ENCODE measurements around the gene OR5AR1. TPM values are rescaled to one million over a fixed set of nuclear protein-coding genes. Genes with fewer than 3 reads are reported as not detected.

Gene OR5AR1
- total RNA-seq: not detected in 2 replicates

DNA sequence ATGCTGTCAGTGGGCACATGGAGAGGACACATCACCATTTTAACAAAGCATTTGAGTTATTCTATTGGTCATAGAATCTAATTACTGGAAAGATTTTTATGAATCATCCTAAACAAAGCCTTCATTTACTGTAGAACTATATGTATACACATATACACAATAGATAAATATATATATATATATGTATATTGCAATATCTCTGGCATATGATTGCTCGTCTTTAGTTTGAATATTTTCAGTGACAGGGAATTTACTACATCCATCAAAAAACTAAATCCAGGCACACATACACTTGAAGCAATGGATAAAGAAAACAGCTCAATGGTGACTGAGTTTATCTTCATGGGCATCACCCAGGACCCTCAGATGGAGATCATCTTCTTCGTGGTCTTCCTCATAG, at the start of gene OR5AR1:
TSS of gene OR5AR1 (plus strand) at position 301 of the 400 bp plus-strand sequence. CDS start at position 301, 0 bp downstream.

DNA sequence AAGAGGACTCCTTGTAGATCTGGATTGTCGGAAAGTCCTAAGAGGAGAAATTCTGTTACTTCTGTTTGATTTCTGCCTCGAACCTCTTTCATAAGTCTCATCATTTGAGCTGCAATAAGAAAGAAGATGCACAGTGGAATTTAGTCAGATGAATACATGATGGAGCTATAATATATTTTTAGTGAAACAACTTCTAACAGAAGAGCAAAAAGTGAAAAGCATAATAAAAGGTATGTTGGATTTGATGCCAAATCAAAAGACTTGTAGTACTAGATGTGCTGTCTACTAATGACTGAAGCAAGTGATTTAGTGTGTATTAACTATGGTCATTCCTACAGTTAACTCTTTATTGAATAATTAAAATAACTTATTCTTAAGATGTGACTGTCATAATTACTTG, 21.1 kb upstream of the OR5AR1 start, which contains the start of gene OR5AP2:
TSS of gene OR5AP2 (minus strand) at position 101 of the 400 bp plus-strand sequence. CDS start at position 101, 0 bp downstream.

DNA sequence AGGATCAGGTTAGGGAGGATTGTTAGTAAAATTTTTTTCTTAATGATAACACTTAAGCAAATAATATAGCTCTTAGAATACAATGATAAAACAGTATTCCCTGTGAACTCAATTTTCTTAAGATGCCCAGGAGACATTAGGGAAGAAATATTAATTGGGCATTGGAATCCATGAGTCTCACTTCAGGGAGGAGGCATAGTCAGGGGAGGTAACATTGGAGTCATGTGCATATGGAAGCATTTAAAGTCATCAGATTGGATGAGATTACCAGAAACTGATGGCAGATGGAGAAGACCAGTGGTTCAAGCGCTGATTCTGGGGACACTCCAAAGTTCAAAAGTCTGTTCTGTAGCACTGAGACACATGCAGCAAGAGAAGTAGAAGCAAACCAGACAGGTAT, 35.3 kb downstream of the OR5AR1 start, which contains the start of gene OR9G1:
TSS of gene OR9G1 (plus strand) at position 301 of the 400 bp plus-strand sequence. CDS start 1,293 bp downstream, outside the sequence.

Other genes with a start within 250 kb of the OR5AR1 start
- gene OR5M3, start 190.3 kb upstream of the OR5AR1 start, total RNA-seq: not detected in 2 replicates
- not detected in 2 replicates for gene OR5M8, start 172.3 kb upstream of the OR5AR1 start, total RNA-seq
- not detected in 2 replicates for gene OR5M11, start 120.4 kb upstream of the OR5AR1 start, total RNA-seq
- gene OR5M10, start 86.0 kb upstream of the OR5AR1 start, total RNA-seq: not detected in 2 replicates
- gene OR5M1, start 48.8 kb upstream of the OR5AR1 start, total RNA-seq: not detected in 2 replicates
- not detected in 2 replicates for gene OR5AP2, start 21.2 kb upstream of the OR5AR1 start, total RNA-seq
- gene OR9G1, start 35.4 kb downstream of the OR5AR1 start, total RNA-seq: not detected in 2 replicates
- not detected in 2 replicates for gene OR9G4, start 85.0 kb downstream of the OR5AR1 start, total RNA-seq